HG03571 (cell line): ENCODE data around the gene MVD.

ENCODE experiments used
- ATAC-seq: cut with Tn5 transposase; IDR thresholded peaks from one replicate; pipeline ENCODE4 v1.9.1; 2021; ENCODE audit not compliant: unreplicated experiment

The MVD gene

GRCh38 chr16:88630433-88630832 is 32.5 kb downstream of the MVD start:
- ATAC-seq: no peak

GRCh38 chr16:88629835-88630234 is 33.1 kb downstream of the MVD start:
- ATAC-seq: no peak

- no peak for ATAC-seq
Measured at GRCh38 chr16:88628512-88628974, 34.3 kb downstream of the MVD start.

- no peak for ATAC-seq
Measured at GRCh38 chr16:88627531-88628411, 35.1 kb downstream of the MVD start.

DNA sequence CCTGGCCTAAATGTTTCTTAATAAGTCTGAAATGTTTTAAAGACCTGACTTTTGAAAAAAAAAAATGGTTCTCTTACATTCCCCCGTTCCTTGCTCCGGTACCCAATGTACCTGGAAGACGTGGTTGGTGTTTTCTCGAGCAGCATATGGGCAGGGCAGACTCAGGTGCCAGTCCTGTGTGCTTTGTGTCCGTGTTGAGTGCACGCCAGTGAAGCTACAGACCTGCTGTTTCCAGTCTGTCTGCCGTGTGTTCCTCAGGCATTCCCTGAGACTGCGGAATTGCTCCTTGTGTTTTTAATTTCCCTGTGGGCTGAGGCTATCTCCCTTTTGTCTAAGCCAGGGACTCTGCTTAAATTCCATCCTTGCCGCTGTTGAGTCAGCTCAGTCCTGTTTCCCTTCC is 36.2 kb downstream of the MVD start:
- ATAC-seq: no peak

- no peak for ATAC-seq
Measured at GRCh38 chr16:88624977-88625576, 37.8 kb downstream of the MVD start.

DNA sequence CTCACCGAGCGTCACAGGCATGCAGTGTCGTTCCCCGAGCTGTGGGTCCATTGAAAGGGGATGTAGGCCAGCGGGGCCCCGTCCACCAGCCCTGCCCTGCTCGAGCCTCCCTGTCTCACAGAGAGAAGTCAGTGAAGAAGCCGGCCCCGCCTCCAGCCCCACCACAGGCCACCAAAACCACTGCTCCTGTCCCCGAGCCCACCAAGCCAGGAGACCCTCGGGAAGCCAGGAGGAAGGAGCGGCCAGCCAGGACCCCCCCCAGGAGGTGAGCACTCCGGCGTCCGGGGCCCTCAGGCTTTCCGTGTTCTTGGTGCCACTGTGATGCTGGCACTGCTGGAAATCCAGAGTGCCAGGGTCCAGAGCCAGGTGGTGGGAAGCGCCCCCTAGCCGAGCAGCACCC is 38.4 kb downstream of the MVD start:
- ATAC-seq: no peak

- ATAC-seq: no peak
Measured at GRCh38 chr16:88623858-88624257, 39.0 kb downstream of the MVD start.

DNA sequence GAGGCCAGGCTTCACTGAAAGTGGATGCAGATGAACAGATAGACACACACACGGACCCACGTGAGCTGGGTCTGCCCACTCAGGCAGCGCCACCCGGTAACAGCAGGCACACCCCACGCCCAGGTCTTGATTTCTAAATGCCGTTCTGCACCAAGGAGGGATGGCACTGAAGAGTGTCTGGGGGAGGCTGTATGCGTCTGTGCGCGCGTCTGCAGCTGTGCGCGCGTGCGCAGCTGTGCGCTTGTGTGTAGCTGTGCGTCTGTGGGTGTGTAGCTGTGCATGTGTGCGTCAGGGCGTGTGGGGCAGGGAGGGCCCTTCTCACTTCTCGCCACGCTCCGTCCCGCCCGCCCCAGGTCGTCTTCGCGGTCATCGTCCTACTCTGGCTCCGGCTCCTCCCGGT is 40.0 kb downstream of the MVD start:
- no peak for ATAC-seq

GRCh38 chr16:88622125-88622524 is 40.8 kb downstream of the MVD start:
- ATAC-seq: no peak

DNA sequence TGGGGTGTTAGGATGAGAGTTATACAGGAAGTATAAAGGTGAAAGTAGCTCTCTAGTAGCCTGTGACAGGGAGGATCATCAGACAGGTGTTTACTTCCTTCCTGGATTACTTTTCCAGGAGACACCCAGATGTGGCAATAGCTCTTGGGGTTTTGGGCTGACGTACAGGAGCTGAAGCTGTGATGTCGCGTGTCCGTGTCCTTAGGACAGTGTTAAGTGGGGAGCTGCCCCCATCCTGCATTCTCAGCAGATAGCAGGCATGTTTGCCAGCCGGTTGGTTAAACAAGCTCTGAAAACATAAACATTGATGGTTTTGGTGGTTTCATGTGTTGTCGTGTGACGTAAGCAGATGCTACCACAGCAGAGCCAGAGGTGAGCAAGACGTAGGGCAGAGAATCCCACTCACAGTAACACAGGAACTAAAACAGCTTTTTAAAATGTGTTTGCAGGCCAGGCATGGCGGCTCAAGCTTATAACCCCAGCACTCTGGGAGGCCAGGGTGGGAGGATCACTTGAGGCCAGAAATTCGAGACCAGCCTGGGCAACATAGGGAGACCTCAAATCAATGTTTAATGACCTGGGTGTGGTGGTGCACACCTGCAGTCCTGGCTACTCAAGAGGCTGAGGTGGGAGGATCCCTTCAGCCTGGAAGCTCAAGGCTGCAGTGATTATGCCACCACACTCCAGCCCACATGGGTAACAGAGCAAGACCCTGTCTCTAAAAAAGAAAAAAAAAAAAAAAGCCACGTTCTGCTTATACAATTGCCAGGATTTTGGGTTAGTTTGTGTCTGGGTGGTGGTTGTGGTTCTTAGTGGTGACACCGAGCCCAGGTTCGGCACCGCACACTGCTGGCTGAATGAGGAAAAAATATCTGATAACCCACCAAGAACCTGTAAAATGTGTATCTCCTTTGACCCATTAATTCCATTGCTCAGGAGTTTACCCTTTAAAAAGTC is 42.8 kb downstream of the MVD start:
- no peak for ATAC-seq

GRCh38 chr16:88618956-88619667 is 43.8 kb downstream of the MVD start:
- no peak for ATAC-seq

GRCh38 chr16:88618182-88618955 is 44.5 kb downstream of the MVD start:
- no peak for ATAC-seq

- ATAC-seq: no peak
Measured at GRCh38 chr16:88617268-88618031, 45.4 kb downstream of the MVD start.

DNA sequence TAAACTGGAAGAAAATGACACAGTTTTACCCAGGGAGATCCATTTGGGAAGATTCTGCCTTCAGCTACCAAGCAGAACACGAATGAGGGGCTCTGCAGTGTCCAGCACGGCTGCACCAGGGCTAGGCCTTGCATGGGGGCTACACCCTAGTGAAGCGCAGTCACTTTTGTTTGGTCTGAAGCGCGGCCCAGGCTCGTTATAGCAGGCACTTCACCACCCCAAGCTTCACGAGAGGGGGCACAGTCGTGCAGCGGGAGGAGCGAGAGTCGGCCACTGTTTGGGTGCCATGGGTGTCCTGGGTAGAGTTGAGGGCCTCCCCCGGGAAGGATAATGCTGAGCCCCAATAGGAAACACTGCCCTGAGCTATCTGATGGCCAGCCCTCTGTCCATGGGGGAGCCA is 46.2 kb downstream of the MVD start:
- no peak for ATAC-seq

DNA sequence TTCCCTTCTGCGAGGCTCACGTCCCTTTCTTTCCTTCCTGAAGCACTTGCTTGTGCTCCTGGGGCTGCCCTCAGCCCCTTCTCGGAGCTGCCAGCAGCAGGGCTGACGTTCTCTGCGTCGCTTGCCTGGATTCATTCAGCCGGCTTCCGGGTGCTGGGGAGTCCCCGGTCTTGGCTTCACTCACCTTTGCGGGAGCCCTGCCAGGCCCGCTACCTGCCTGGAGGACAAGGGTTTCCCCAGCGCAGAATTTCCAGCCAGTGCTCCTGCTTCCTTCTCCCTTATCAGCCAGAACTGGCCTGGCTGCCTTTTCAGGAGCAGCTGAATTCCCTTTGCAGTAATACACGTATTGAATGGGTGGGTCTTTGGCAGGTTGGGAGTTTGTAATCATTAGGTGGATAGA is 46.6 kb downstream of the MVD start:
- no peak for ATAC-seq

- no peak for ATAC-seq
Measured at GRCh38 chr16:88614818-88615580, 47.9 kb downstream of the MVD start.
